Measurements from ENCODE around the gene GMEB1. TPM values are rescaled to one million over a fixed set of nuclear protein-coding genes. Genes with fewer than 3 reads are reported as not detected.
"Not testable (repeated sequence)": the region's sequence is repeated elsewhere in the genome, so short reads cannot be mapped to it uniquely, and the experiment has no call there.

The GMEB1 gene, protein sequence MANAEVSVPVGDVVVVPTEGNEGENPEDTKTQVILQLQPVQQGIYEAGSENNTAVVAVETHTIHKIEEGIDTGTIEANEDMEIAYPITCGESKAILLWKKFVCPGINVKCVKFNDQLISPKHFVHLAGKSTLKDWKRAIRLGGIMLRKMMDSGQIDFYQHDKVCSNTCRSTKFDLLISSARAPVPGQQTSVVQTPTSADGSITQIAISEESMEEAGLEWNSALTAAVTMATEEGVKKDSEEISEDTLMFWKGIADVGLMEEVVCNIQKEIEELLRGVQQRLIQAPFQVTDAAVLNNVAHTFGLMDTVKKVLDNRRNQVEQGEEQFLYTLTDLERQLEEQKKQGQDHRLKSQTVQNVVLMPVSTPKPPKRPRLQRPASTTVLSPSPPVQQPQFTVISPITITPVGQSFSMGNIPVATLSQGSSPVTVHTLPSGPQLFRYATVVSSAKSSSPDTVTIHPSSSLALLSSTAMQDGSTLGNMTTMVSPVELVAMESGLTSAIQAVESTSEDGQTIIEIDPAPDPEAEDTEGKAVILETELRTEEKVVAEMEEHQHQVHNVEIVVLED
- 10.3 TPM for polyA plus RNA-seq (ENCODE audit: insufficient read length)

DNA sequence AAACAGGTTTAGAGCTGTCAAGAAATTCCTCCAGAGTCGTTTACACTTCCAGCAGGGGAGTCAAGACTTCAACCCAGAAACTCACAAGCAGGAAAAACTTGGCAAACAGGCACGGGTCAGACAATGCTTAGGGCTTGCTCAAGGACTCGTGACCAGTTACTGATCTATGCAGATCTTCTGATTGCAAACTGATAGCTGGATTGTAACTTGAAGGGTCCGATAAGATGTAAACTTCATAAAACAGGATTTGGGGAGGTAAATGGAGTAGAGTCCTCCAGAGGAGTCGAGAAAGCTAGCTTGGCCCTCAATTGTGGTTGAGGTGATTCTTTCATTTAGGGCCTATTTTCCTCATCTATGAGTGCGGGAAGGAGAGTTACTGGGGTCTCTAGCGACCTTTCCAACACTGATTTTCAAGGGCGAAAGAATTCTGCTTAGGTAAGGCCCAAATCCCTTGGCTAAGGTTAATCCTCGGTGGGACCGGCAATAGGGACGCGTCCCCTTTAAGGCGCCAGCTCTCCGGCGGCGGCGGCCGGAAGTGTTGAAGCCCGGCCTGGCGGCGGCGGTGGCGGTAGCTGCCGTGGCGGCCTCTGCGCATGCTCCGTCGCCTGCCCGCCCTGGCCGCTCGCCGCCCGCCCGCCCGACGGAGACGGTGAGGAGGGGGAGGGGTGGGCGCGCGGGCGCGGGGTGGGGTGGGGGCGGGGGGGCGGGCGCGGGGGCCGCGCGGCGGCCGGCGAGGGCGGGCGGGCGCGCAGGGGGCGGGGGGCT, at the start of gene GMEB1:
TSS of gene GMEB1 (plus strand) at position 594 of the 765 bp plus-strand sequence. CDS start 14,829 bp downstream, outside the sequence.
- DNase-seq (ENCODE audit: low read depth), result peak; percentile 54

DNA sequence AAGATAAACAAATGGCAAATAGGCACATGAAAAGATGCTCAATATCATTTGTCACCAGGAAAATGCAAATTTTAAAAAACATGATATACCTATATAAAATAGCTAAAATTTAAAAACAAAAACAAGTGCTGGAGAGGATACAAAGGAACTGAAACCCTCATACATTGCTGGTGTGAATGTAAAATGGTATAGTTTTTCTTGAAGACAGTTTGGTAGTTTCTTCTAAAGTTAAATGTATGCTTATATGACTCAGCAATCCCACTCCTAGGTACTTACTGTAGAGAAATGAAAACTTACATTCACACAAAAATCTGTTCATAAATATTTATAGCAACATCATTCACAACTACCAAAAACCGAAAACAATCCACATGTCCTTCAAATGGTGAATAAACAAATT, 36.9 kb upstream of the GMEB1 start:
- DNase-seq (ENCODE audit: low read depth), result no peak

DNA sequence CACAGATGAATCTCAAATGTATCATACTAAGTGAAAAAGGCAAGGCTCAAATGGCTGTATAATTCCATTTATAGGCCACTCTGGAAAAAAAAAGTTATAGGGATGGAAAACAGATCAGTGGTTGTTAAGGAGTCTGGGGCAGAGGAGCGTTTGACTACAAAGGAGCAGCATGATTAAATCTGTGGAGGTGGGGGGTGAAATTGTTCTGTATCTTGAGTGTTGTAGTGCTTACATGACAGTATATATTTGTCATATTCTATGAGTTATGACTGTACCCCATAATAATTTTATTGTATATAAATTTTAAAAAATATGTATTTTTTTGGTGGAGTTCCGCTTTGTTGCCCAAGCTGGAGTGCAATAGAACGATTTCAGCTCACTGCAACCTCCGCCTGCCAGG, 36.0 kb upstream of the GMEB1 start:
- DNase-seq (ENCODE audit: low read depth), result no peak

DNA sequence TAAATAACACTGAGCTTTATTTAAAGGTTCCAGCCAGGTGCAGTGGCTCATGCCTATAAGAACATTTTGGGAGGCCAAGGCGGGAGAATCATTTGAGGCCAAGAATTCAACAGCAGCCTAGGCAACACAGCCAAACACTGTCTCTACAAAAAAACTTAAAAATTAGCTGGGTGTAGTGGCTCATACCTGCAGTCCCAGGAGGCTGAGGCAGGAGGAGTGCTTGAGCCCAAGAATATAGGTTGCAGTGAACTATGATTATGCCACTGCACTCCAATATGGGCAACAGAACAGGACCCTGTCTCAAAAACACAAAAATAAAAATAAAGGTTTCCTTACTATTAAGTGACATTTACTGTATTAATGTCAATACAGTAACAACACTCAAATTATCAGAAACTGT, 27.8 kb upstream of the GMEB1 start:
- no peak for DNase-seq (ENCODE audit: low read depth)

DNA sequence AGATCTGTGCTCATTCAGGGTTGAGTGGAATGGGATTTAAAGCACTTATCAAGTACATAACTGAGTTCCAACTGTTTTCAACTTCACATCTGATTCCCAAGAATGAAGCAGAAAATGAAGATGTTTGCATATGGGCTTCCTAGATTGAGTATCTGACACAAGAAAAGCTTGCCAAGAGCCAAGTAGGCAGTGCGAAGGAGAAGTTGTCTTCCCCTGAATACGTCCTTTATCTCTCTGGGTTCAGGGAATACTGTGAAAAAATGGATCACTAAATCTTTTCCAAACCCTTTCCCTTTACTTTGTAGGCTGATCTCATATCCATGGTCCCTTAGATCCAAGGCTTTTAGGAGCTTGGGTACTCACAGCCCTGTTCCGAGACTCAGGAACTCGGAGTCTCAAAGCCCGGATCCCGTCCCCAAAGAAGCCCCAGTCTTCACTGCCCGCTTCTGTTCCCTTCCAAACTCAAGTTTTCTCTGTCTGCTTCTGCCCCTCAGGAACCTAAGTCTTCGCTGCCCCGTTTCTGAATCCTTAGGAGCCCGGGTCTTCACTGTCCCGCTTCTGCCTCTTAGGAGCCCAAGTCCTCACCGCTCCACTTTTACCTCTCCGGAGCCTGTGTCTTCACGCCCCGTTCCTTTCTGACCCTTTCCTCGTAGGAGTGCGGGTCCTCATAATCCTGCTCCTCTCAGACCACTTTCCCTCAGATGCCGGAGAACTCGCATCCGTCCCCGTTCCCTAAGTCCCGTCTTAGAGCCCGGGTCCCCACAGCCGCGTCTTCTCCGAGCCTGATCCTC, 26.3 kb upstream of the GMEB1 start:
- DNase-seq (ENCODE audit: low read depth), result no peak

DNA sequence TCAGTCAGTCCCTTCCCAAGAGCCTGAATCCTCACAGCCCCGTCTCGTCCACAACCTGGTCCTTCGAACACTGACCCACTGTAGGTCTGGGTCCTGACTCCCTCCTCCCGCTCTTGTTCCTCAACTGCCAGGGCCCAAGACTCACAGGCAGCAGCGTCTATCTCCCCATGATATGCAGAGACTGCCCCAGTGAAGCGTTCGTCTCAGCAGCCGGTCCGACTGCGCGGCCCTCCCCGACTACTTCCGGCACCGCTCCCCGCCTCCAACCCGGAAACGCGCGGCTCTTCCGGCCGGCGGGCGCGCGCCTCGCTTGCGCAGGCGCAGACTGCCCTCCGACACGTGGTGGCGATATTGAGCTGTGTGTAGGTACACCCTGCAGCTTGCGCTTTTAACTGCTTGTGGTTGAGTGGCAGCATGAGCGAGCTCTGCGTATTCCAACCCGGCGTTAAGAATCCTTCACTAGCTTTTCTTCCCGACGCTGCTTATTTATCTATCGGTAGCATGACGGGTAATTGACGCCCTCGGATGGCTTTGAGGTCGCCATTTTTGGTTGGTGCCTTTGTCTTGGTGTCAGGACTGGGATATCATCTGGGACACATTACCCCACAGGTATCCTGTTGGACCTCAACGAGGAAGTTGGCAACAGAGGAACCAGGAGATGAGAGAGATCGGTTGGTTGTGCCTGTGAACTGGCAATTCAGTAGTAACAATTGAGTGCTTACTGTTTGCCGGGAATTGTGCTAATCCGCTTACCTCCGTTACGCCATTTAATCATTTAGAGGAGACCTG, 25.5 kb upstream of the GMEB1 start, which contains the start of gene TAF12:
TSS of gene TAF12 (minus strand) at position 221 of the 789 bp plus-strand sequence. CDS start 20,986 bp downstream, outside the sequence.
- DNase-seq (ENCODE audit: low read depth), result peak; percentile 93

DNA sequence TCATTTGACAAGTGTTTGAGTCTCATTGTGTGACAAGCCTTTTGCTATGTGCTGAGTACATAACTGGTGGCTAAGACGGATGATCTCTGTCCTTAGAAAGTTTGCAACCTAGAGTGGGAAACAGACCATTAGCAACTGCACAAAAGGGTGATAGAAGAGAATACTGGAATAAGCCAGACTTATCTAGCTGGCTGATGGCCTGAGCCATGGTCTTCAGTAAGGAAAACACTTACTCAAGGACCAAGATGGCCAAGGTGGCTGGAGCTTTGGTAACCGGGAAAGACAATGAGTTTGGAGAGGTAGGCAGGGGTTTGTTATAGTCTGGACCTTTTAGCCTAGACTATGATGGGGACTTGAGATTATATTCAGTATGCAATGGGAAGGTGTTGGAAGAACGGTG, 24.1 kb upstream of the GMEB1 start:
- no peak for DNase-seq (ENCODE audit: low read depth)

DNA sequence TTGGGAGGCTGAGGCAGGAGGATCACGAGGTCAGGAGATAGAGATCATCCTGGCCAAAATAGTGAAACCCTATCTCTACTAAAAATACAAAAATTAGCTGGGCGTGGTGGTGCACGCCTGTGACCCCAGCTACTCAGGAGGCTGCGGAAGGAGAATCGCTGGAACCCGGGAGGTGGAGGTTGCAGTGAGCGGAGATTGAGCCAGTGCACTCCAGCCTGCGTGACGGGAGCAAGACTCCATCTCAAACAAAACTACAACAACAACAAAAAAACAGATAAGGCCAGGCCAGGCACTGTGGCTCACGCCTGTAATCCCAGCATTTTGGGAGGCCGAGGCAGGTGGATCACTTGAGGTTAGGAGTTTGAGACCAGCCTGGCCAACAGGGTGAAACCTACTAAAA, 23.2 kb upstream of the GMEB1 start:
- not testable (repeated sequence) for DNase-seq (ENCODE audit: low read depth)

DNA sequence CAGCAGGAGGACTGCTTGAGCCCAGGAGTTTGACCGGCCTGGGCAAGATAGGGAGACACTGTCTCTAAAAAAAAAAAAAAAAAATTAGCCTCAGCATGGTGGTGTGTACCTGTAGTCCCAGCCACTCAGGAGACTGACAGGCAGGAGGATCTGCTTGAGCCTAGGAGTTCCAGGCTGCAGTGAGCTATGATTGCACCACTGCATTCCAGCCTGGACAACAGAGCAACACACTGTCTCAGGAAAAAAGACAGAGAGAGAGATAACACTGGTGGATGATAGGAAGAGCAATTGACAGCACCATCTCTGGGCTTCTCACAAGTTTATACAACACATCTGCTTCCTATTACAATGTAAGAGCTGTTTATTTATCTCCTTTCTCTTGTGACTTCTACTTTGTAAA, 22.5 kb upstream of the GMEB1 start:
- DNase-seq (ENCODE audit: low read depth), result no peak

DNA sequence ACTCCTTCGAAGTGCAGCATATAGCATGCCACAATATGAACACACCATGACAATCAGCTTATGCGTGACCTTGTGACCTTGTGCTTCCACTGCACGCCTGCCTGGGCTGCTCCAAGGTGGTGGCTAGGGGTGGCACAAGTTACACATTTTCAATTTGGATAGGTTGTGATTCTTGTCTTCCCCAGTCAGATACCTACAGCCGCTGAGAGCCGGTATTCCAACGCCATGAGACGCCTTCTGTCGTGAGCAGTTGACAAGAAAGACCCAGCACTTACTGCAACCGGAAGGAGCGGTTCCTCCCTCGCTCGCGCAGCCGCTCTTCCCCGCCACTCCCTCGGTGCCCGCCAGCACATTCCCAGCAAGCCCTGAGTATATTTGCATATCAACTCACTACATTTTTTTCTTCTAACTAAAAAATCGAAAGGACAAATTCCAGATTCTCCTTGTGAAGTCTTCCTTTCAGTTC, 20.5 kb upstream of the GMEB1 start:
- DNase-seq (ENCODE audit: low read depth), result peak; percentile 84

DNA sequence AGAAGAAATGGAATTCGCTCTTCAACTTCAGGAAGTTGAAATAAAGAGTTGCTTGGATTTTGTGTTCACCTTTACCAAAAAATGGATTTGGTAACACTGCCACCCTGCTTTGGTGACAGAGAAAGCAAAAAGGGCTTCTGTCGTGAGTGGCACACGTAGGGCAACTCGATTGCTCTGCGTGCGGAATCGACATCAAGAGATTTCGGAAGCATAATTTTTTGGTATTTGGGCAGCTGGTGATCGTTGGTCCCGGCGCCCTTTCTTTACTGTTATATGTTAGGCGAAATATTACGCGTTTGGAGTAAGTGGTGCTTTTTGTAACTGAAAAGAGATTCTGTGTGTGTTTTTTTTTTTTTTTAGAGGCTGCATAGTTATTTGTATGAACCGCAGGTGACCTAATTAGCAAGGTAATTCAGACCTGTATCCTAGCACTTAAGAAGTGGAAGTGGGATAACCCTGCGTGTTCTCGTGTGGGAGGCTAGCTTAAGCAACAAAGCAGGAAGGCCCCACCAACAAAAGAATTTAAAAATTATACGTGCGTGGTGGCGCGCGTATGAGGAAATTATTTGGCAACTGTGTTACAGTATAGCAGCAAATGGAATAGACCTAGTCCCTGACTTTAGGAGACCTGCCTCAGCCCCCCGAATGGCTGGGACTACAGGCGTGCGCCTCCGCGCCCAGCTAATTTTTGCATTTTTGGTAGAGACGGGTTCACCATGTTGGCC, 19.9 kb upstream of the GMEB1 start, which contains the start of gene RNU11:
TSS of gene RNU11 (plus strand) at position 127 of the 725 bp plus-strand sequence.
- peak; percentile 90 for DNase-seq (ENCODE audit: low read depth)

DNA sequence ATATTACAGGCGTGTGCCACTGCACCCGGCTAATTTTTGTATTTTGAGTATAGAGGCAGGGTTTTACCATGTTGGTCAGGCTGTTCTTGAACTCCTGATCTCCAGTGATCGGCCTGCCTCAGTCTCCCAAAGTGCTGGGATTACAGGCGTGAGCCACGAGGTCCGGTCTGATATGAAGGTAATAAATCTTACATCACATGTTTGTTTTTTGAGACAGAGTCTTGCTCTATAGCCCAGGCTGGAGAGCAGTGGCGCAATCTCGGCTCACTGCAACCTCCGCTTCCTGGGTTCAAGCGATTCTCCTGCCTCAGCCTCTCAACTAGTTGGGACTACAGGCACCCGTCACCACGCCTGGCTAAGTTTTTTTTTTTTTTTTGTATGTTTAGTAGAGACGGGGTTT, 15.5 kb upstream of the GMEB1 start:
- not testable (repeated sequence) for DNase-seq (ENCODE audit: low read depth)

DNA sequence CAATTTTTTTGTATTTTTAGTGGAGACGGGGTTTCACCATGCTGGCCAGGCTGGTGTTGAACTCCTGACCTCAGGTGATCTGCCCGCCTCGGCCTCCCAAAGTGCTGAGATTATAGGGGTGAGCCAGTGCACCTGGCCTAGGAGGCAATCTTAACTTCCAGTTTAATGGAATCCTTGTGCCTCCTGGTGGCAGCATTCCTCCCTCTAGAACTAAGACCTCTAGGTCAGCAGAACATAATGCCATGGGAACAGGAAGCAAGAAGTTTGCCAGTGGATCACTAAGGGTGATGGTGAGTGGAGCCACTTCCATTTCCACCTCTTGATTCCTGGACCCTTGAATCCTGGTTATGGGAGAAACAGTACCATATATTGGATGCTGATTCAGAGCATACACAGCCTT, 14.7 kb upstream of the GMEB1 start:
- DNase-seq (ENCODE audit: low read depth), result not testable (repeated sequence)

DNA sequence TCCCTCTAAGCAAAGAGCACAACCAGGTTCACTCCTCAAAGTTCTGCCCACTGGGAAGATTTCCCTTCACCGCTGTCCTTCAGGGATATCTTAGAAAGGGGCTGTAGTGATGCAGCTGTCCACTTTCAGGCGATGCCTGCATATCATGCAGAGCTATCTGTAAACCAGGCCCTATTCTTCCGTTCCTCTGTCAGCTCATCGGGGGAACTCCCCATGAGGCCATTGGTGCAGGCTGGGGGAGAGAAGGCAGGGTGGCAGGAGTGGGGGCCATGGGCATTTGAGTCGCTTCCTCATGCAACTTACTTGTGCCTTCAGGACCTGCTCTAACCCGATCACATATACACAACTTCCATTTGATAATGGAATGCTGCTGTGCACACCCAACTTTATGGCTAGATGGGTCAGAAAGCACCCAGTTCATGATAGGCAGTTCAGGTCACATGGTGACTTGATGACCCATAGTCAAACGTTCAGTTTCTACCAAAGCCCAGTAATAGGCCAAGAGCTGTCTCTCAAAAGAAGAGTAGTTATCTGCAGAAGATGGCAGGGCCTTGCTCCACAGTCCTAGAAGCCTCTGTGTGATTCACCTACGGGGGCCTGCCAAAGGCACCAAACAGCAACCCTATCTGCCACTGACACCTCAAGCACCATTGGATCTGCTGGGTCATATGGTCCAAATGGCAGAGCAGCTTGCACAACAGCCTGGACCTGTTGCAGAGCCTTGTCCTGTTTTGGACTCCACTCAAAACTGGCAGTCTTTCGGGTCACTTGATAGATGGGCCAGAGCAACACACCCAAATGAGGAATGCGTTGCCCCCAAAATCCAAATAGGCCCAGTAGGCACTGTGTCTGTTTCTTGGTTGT, 12.9 kb upstream of the GMEB1 start:
- not testable (repeated sequence) for DNase-seq (ENCODE audit: low read depth)

DNA sequence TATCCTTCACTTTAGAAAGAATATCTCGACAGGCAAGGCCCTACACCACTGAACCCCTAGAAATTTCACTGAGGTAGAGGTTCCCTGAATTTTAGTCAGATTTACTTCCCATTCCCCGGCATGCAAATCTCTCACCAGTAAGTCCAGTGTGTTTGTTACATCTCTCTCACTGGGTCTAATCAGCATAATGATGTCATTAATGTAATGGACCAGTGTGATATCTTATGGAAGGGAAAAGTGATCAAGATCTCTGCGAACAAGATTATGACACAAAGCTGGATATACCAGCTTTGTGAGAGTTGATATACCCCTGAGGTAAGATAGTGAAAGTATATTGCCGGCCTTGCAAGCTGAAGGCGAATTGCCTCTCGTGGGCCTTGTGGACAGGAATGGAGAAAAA, 12.2 kb upstream of the GMEB1 start:
- DNase-seq (ENCODE audit: low read depth), result no peak

DNA sequence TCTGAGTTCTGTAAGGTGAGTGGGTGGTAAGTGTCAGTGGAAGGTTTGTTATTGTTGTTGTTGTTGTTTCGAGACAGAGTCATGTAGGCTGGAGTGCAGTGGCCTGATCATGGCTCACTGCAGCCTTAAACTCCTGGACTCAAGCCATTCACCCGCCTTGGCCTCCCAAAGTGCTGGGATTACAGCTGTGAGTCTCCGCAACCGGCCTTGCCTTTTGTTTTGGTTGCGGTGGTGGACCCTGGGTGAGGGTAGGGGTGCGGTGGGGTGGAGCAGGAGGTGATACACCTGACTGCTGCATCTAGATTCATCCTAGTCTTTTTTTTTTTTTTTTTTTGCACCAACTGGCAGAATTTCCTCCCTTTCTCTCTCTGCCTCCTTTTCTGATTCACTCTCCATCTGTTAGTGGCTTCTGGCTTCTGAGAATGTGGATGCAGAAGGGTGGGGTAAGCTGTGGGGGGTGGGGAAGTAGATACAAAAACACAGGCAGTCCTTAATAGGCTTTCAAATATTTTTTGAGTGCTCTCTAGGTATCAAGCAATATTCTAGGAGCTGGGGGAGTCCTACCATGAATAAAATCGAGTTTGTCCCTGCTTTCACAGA, 4.6 kb upstream of the GMEB1 start:
- DNase-seq (ENCODE audit: low read depth), result no peak

DNA sequence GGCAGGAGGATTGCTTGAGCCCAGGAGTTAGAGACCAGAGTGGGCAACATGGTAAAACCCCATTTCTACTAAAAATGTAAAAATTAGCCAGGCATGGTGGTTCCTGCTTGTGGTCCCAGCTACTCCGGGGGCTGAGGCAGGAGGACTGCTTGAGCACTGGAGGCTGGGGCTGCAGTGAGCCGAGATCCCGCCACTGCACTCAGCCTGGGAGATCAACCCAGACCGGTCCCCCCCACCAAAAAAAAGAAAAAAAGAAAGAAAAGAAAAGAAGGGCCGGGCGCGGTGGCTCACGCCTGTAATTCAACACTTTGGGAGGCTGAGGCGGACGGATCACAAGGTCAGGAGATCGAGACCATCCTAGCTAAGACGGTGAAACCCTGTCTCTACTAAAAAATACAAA, 1.8 kb upstream of the GMEB1 start:
- DNase-seq (ENCODE audit: low read depth), result no peak

DNA sequence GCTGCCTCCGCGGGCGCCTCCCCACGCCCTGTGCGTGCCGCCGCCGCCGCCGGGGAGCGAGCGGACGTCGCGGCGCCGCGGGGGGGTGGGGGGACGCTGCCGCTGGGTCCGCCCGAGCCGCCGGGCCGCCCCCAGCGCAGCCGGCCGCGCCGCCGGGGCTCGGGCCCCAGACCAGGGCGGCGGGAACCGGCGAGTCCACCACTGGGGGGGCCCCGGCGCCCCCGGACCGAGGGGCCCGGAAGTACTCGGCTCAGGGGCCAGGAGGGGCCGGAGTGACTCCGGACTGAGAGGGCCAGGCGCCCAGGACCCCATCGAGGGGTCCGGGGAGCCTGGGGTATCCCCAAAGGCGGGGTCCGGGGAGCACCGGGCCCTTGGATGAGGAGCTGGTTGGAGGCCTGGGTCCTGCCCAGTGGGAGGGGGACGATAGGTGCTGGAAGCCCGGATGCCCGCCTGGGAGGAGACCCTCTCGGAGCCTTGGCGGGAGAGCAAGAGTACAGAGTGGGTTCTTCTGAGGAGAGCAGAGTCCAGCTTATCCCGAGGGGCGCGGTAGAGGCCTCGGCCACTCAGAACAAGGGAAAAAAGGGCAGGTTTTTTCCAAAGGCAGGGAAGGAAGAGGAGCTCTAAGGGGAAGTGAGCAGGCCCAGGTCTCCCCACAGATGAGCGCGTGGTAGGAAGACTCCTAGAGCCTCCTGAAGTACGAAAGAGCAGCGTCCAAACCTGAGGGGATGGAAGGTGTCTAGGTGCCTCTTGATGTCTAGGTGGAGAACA, 556 bp downstream of the GMEB1 start:
- DNase-seq (ENCODE audit: low read depth), result peak; percentile 1

Measured in forelimb muscle (tissue), 1 donor.